ENCODE measurements around the gene SNAPC3. TPM values are rescaled to one million over a fixed set of nuclear protein-coding genes. Genes with fewer than 3 reads are reported as not detected.
"Not testable (repeated sequence)": the region's sequence is repeated elsewhere in the genome, so short reads cannot be mapped to it uniquely, and the experiment has no call there.

Gene SNAPC3
- total and polyA plus RNA-seq, 2 donors from 2014 or later, result 16.3 to 27.2 TPM

- H3K36me3 ChIP-seq (ENCODE audit: control insufficient read depth in 2 of 3, insufficient read depth in 3 of 3, low read length in 3 of 3), result peaks cover 0 to 8% (median 7%) of the 10 kb centered on the region in 3 donors
- no peak overlapping the region for H3K9ac ChIP-seq (ENCODE audit: low read length in 3 of 3)
- FAIRE-seq, result peak; percentile 57
- no peak for DNase-seq
- intact Hi-C loops (cut with DNase I), result no loop called here
- H3K4me3 ChIP-seq (ENCODE audit: low read length in 3 of 3), result no peak overlapping the region
- no peaks in the 10 kb centered on the region for H3K27me3 ChIP-seq (ENCODE audit: control insufficient read depth, insufficient read depth, low read length)
- peaks cover 0 to 8% (median 4%) of the 10 kb centered on the region in 3 donors for H3K4me1 ChIP-seq (ENCODE audit: control insufficient read depth in 2 of 3, insufficient read depth in 2 of 3, low read depth in 1 of 3, low read length in 3 of 3)
- no peak overlapping the region for H3K27ac ChIP-seq (ENCODE audit: low read depth in 2 of 2, low read length in 2 of 2)
- no peaks in the 10 kb centered on the region for H3K9me3 ChIP-seq (ENCODE audit: control insufficient read depth in 2 of 3, insufficient read depth in 1 of 3, low read length in 3 of 3)
- no peak for TF ChIP-seq CTCF (IDR thresholded peaks at IDR 0.05; ENCODE audit: borderline replicate concordance, extremely low read depth, insufficient read depth)
Measured at GRCh38 chr9:15433191-15433590, 10.5 kb downstream of the SNAPC3 start.

GRCh38 chr9:15433661-15434060, 11.0 kb downstream of the SNAPC3 start:
- TF ChIP-seq CTCF (IDR thresholded peaks at IDR 0.05; ENCODE audit: borderline replicate concordance, extremely low read depth, insufficient read depth), result no peak
- Histone ChIP-seq H3K27ac (ENCODE audit: low read depth in 2 of 2, low read length in 2 of 2) (no peak overlapping the region), H3K4me3 (ENCODE audit: low read length in 3 of 3) (no peak overlapping the region), H3K9ac (ENCODE audit: low read length in 3 of 3) (no peak overlapping the region), H3K9me3 (ENCODE audit: control insufficient read depth in 2 of 3, insufficient read depth in 1 of 3, low read length in 3 of 3) (no peaks in the 10 kb centered on the region), H3K27me3 (ENCODE audit: control insufficient read depth, insufficient read depth, low read length) (no peaks in the 10 kb centered on the region), H3K36me3 (ENCODE audit: control insufficient read depth in 2 of 3, insufficient read depth in 3 of 3, low read length in 3 of 3) (peaks cover 0 to 8% (median 7%) of the 10 kb centered on the region in 3 donors), H3K4me1 (ENCODE audit: control insufficient read depth in 2 of 3, insufficient read depth in 2 of 3, low read depth in 1 of 3, low read length in 3 of 3) (peaks cover 0 to 8% (median 4%) of the 10 kb centered on the region in 3 donors)
- intact Hi-C loops (cut with DNase I), result no loop called here
- no peak for FAIRE-seq
- DNase-seq, result no peak

GRCh38 chr9:15438891-15439290, 16.2 kb downstream of the SNAPC3 start:
- no peaks in the 10 kb centered on the region for H3K27me3 ChIP-seq (ENCODE audit: control insufficient read depth, insufficient read depth, low read length)
- no peak overlapping the region for H3K9ac ChIP-seq (ENCODE audit: low read length in 3 of 3)
- TF ChIP-seq CTCF (IDR thresholded peaks at IDR 0.05; ENCODE audit: borderline replicate concordance, extremely low read depth, insufficient read depth), result no peak
- intact Hi-C loops (cut with DNase I), result no loop called here
- no peak overlapping the region for H3K27ac ChIP-seq (ENCODE audit: low read depth in 2 of 2, low read length in 2 of 2)
- FAIRE-seq, result no peak
- no peak overlapping the region for H3K4me3 ChIP-seq (ENCODE audit: low read length in 3 of 3)
- H3K36me3 ChIP-seq (ENCODE audit: control insufficient read depth in 2 of 3, insufficient read depth in 3 of 3, low read length in 3 of 3), result peaks cover 3 to 11% (median 10%) of the 10 kb centered on the region in 3 donors
- no peak for DNase-seq
- no peaks in the 10 kb centered on the region for H3K9me3 ChIP-seq (ENCODE audit: control insufficient read depth in 2 of 3, insufficient read depth in 1 of 3, low read length in 3 of 3)
- H3K4me1 ChIP-seq (ENCODE audit: control insufficient read depth in 2 of 3, insufficient read depth in 2 of 3, low read depth in 1 of 3, low read length in 3 of 3), result no peaks in the 10 kb centered on the region

- H3K4me1 ChIP-seq (ENCODE audit: control insufficient read depth in 2 of 3, insufficient read depth in 2 of 3, low read depth in 1 of 3, low read length in 3 of 3); DNase-seq; intact Hi-C loops (cut with DNase I); FAIRE-seq; H3K9ac ChIP-seq (ENCODE audit: low read length in 3 of 3); H3K4me3 ChIP-seq (ENCODE audit: low read length in 3 of 3); H3K27me3 ChIP-seq (ENCODE audit: control insufficient read depth, insufficient read depth, low read length); H3K9me3 ChIP-seq (ENCODE audit: control insufficient read depth in 2 of 3, insufficient read depth in 1 of 3, low read length in 3 of 3); H3K27ac ChIP-seq (ENCODE audit: low read depth in 2 of 2, low read length in 2 of 2): not testable (repeated sequence)
- peaks cover 9 to 32% (median 14%) of the 10 kb centered on the region in 3 donors for H3K36me3 ChIP-seq (ENCODE audit: control insufficient read depth in 2 of 3, insufficient read depth in 3 of 3, low read length in 3 of 3)
Measured at GRCh38 chr9:15441841-15442240, 19.2 kb downstream of the SNAPC3 start.

GRCh38 chr9:15442264-15442663, 19.6 kb downstream of the SNAPC3 start:
- H3K27me3 ChIP-seq (ENCODE audit: control insufficient read depth, insufficient read depth, low read length); DNase-seq; FAIRE-seq; H3K4me3 ChIP-seq (ENCODE audit: low read length in 3 of 3); intact Hi-C loops (cut with DNase I); H3K4me1 ChIP-seq (ENCODE audit: control insufficient read depth in 2 of 3, insufficient read depth in 2 of 3, low read depth in 1 of 3, low read length in 3 of 3); H3K27ac ChIP-seq (ENCODE audit: low read depth in 2 of 2, low read length in 2 of 2); H3K9me3 ChIP-seq (ENCODE audit: control insufficient read depth in 2 of 3, insufficient read depth in 1 of 3, low read length in 3 of 3); H3K9ac ChIP-seq (ENCODE audit: low read length in 3 of 3): not testable (repeated sequence)
- H3K36me3 ChIP-seq (ENCODE audit: control insufficient read depth in 2 of 3, insufficient read depth in 3 of 3, low read length in 3 of 3), result peaks cover 11 to 36% (median 17%) of the 10 kb centered on the region in 3 donors

Data from kidney (tissue), 14 donors.